Ovary (tissue), 9 donors: ENCODE data around the gene SOX6. TPM values are rescaled to one million over a fixed set of nuclear protein-coding genes. Genes with fewer than 3 reads are reported as not detected.

Experiments used
- DNase-seq, 5 donors: peaks; one replicate each; pipeline ENCODE4 v3.0.0-alpha.2; 2019 to 2020
- H3K27ac ChIP-seq, 2 donors: fragments of 200-600 bp; one replicate each; pipeline versions ENCODE4 v1.5.1 to v1.8.0; 2019 to 2022
- H3K27me3 ChIP-seq: fragments of 200-600 bp; one replicate; pipeline ENCODE4 v1.8.0; 2022
- H3K36me3 ChIP-seq: fragments of 200-600 bp; sonication (generic); one replicate; pipeline ENCODE4 v1.5.1; 2019
- H3K4me1 ChIP-seq: one replicate; pipeline ENCODE4 v1.8.1; 2013; ENCODE audit warnings: mild to moderate bottlenecking, moderate library complexity; ENCODE audit not compliant: insufficient read depth
- H3K4me3 ChIP-seq: fragments of 200-600 bp; sonication (generic); one replicate; pipeline ENCODE4 v1.5.1; 2017
- H3K9me3 ChIP-seq, 2 donors: fragments of 200-600 bp in 1 of 2; sonication (generic) in 1 of 2; one replicate each; pipeline versions ENCODE4 v1.5.1 to v1.8.1; 2013 to 2019; ENCODE audit warnings: mild to moderate bottlenecking in 1 of 2, moderate library complexity in 1 of 2
- CTCF ChIP-seq, 3 donors: fragments of 450-650 bp in 2 of 3; fragments of 200-600 bp in 1 of 3; IDR thresholded peaks; one replicate each; pipeline versions ENCODE4 v1.5.1 to v1.8.0; 2016 to 2022; ENCODE audit warnings: antibody characterized with exemption in 3 of 3, mild to moderate bottlenecking in 1 of 3
- EP300 ChIP-seq: sonication (generic); formaldehyde crosslinking; IDR thresholded peaks from one replicate; pipeline ENCODE4 v1.6.1; 2017; ENCODE audit warnings: antibody characterized with exemption
- POLR2A ChIP-seq: fragments of 450-650 bp; IDR thresholded peaks from one replicate; pipeline ENCODE4 v1.6.1; 2017; ENCODE audit warnings: antibody characterized with exemption, mild to moderate bottlenecking, moderate library complexity
- WGBS, 3 donors: extraction: QIAGEN DNeasy Blood & Tissue Kit in 1 of 3; methylation state at CpG; one replicate each; pipeline versions ENCODE4 v1.1.5 to v1.1.7; 2013 to 2017; 5-methylcytosine and 5-hydroxymethylcytosine counted together
- intact Hi-C, 4 donors: fragments of 100-400 bp; cut with DNase I; formaldehyde crosslinking; loops; one replicate each; pipeline versions ENCODE4 v1.11.0 to v1.15.1; 2022 to 2023
- polyA plus RNA-seq, 2 donors: library from polyadenylated mRNA; stranded (reverse); fragments of 200-250 nt in 1 of 2; fragments of 350-450 nt in 1 of 2; fragmentation: Illumina TruSeq in 1 of 2; extraction: RNeasy Lipid Tissue Mini Kit (QIAGEN cat#74804) in 1 of 2; gene quantifications; one replicate each; pipeline ENCODE4 v1.2.3, GENCODE V29; 2013 to 2014
- total RNA-seq, 7 donors: library from RNA; depleted of rRNA in 2 of 7; stranded (reverse); fragments of >200 nt in 2 of 7; fragmentation: NEBNext Ultra II Directional in 3 of 7; extraction: Animal tissue kit (Norgen Biotek cat#: 25700) in 3 of 7; gene quantifications; one replicate each; pipeline versions ENCODE4 v1.1.0 to v1.2.4, GENCODE V29; 2016 to 2023
- donor health status: DM: no; HTN: no; CAD: no; lungs with moderate emphysema.
- donor health status: DM: no; HTN: no; CAD: no.
- donor health status: Bipolar disorder and iron deficiency.
- donor health status: DM: yes; HTN: yes; CAD: no.
- donor health status: DM: no; HTN: no; CAD: no.
- donor health status: DM: yes; HTN: yes; CAD: no.

SOX6 gene
- total and polyA plus RNA-seq, 9 donors, result 0.61 to 29.4 (median 4.7) TPM

DNA sequence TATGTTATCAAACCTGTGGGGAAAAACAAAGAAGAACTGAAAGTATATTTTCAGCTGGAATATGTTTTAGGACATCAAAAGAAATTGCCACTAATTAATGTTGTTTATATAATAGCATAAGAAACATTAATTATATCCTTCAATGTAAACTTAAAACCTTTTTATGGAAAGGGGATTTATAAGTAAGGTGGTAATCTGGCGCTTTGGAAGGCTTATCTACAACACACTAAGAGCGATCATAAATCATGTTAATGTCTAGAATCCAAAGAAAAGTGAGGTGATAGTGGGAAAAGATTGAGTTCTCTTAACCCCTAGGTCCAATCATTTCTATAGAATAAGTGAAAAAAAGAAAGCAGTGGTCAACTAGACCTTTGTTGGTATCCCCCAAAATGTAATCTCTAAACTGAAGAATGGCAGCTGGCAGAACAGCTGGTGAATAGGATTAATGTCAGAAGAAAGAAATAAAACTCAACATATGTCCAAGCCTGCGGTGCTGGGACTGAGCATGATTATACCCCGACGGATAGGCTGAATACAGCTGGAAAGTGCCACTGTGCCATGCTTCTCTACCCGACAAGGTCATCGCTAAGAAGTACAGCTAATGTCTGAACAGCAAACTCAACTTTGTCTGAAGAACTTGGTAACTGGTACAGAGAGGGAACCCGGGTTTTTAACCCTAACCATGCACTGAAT lies 64.0 kb downstream of the SOX6 start:
- no peaks in the 10 kb centered on the region for H3K9me3 ChIP-seq
- no peak for DNase-seq
- H3K27ac ChIP-seq, result no peak overlapping the region
- H3K27me3 ChIP-seq, result no peaks in the 10 kb centered on the region
- no peaks in the 10 kb centered on the region for H3K4me1 ChIP-seq
- TF ChIP-seq POLR2A (no peak), CTCF (IDR thresholded peaks at IDR 0.05) (no peak), EP300 (no peak)
- no peak overlapping the region for H3K4me3 ChIP-seq
- WGBS, 3 donors, result 74 to 77% (median 74%) methylated on average over 8 of the region's 8 CpGs
- H3K36me3 ChIP-seq, result no peaks in the 10 kb centered on the region
- intact Hi-C loops, result no loop called here

DNA sequence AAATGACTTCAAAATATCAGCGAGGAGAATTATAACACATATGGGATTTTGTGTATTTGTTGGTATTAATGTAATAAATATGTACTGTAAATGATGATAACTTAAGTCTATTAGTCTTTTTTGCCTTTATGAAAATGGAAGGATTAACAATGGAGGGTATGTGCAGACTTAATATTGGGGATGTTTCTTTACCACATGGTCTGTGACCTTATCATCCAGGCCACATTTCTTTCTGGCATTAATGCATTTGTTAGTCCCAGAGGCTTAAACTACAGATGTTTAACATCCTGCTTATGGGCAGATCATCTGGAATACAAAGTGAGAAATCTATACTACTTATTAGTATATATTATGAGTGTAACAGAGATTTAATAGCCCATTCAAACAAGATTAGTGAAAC lies 64.6 kb downstream of the SOX6 start:
- Histone ChIP-seq H3K4me3 (no peak overlapping the region), H3K27ac (no peak overlapping the region), H3K4me1 (no peaks in the 10 kb centered on the region), H3K27me3 (no peaks in the 10 kb centered on the region), H3K36me3 (no peaks in the 10 kb centered on the region), H3K9me3 (no peaks in the 10 kb centered on the region)
- no peak for DNase-seq
- intact Hi-C loops, result no loop called here
- 39 to 88% (median 85%) methylated on average over 1 of the region's 1 CpG for WGBS, 3 donors
- TF ChIP-seq EP300 (no peak), POLR2A (no peak), CTCF (IDR thresholded peaks at IDR 0.05) (no peak)

DNA sequence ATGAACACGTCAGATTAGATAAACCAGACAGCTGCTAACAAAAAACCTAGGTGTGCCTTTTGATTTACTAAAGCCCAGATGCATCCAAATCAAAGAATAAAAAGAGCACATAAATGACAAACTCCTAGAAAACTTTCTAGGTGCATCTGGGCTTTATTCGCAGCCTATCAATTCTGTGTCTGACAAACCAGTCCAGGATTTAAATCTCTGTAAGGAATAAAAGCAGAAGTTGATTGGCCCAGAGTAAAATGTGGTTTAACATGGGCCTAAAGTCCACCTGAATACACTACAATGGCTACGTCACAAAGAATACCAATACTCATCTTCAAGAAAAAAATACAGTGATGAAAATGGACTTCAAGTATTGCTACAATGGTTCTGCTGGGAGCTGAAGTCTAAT lies 66.8 kb downstream of the SOX6 start:
- intact Hi-C loops, result no loop called here
- DNase-seq, result no peak
- H3K4me1 ChIP-seq, result no peaks in the 10 kb centered on the region
- H3K27ac ChIP-seq, result no peak overlapping the region
- H3K4me3 ChIP-seq, result no peak overlapping the region
- TF ChIP-seq POLR2A (no peak), EP300 (no peak), CTCF (IDR thresholded peaks at IDR 0.05) (no peak)
- 92 to 95% (median 92%) methylated on average over 3 of the region's 3 CpGs for WGBS, 3 donors
- H3K27me3 ChIP-seq, result no peaks in the 10 kb centered on the region
- no peaks in the 10 kb centered on the region for H3K9me3 ChIP-seq
- no peaks in the 10 kb centered on the region for H3K36me3 ChIP-seq

DNA sequence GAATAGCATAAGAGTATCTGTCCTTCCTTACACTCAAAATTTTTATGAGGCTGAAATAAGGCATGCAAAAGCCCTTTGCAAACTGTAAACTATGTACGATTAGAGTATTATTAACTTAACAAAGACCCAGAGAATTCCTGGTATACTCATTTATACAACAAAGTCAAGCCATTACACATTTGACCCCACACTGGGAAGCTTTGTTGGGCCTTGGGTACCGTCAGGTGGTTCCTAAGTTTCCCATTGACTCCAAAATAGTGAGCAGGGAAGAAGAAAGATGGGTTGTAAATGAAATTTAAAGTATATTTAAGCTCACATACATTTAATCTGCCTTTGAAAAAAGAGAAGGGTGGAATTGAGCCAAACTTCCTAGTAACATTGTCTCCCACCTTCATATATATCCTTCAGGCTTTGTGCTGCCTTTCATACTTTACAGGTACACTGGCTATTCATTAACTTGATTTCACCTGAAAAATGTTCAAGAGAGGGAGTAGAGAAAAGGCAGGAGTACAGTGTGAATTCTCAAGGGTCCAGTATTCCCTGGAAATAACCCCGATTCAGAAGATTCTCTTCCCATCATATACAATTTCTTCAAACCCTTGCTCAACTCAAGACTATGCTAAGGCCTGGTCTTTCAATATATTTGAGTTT lies 68.6 kb downstream of the SOX6 start:
- Histone ChIP-seq H3K9me3 (no peaks in the 10 kb centered on the region), H3K27ac (no peak overlapping the region), H3K4me1 (no peaks in the 10 kb centered on the region), H3K36me3 (no peaks in the 10 kb centered on the region), H3K4me3 (no peak overlapping the region), H3K27me3 (no peaks in the 10 kb centered on the region)
- DNase-seq, result no peak
- WGBS, 3 donors, result 92 to 98% (median 95%) methylated on average over 3 of the region's 3 CpGs
- intact Hi-C loops, result no loop called here
- TF ChIP-seq EP300, result no peak
- TF ChIP-seq CTCF (IDR thresholded peaks at IDR 0.05), result no peak
- no peak for TF ChIP-seq POLR2A
